HCT116 (cell line): Measurements from ENCODE around the gene STAM2. TPM values are rescaled to one million over a fixed set of nuclear protein-coding genes. Genes with fewer than 3 reads are reported as not detected.

Source experiments
- ATAC-seq: fragments of 200-7000 bp; cut with Tn5 transposase; 2 replicates; pipeline ENCODE4 v1.9.1; 2020; ENCODE audit warnings: mild to moderate bottlenecking, moderate library complexity
- BruUV-seq: library from RNA; stranded (reverse); fragments of 400-500 nt; replicated peaks from 2 replicates; lab custom pipeline; 2021; lab: Mats Ljungman, UMichigan
- CTCF ChIA-PET: fragments of 300-600 bp; sonication (Branson Sonifier 250); formaldehyde crosslinking; loops from one replicate; lab custom pipeline; 2021; ENCODE audit warnings: antibody characterized with exemption; lab: Charles Lee
- POLR2A ChIA-PET: fragments of 300-600, 350-600 bp; sonication (Branson Sonifier 250); formaldehyde crosslinking; loops from one replicate; lab custom pipeline; 2021; ENCODE audit warnings: antibody characterized with exemption; lab: Charles Lee
- RAD21 ChIA-PET, 2 experiments: fragments of 300-600 bp; sonication (Branson Sonifier 250); formaldehyde crosslinking; loops; one replicate each; lab custom pipeline; 2023; ENCODE audit warnings: low total read pairs in 2 of 2; ENCODE audit not compliant: uncharacterized antibody in 2 of 2, unreplicated experiment in 2 of 2, low non-redundant PET in 1 of 2; lab: Charles Lee
- DNase-seq: peaks from one replicate; pipeline ENCODE4 v3.0.0-alpha.2; 2010; ENCODE audit warnings: low read depth, low spot score
- H2AFZ ChIP-seq: fragments of 200-600 bp; shearing (Covaris generic), sonication (generic); 2 replicates; pipeline ENCODE4 v1.6.1; 2017; ENCODE audit warnings: low read depth, mixed run types, mixed read lengths, antibody characterized with exemption, low read length; ENCODE audit not compliant: poor library complexity, severe bottlenecking
- H3K27ac ChIP-seq: 2 replicates; pipeline ENCODE4 v1.5.1; 2012; ENCODE audit warnings: low read depth, low read length
- H3K27me3 ChIP-seq: fragments of 200-600 bp; sonication (generic); 2 replicates; pipeline ENCODE4 v1.6.1; 2016; ENCODE audit warnings: mixed run types, low read length, mixed read lengths; ENCODE audit not compliant: insufficient read depth
- H3K36me3 ChIP-seq, 2 experiments: fragments of 200-500 bp in 1 of 2; fragments of 200-600 bp in 1 of 2; sonication (Bioruptor generic) in 1 of 2; sonication (generic) in 1 of 2; 2 replicates each; pipeline versions ENCODE4 v1.5.1 to v1.6.1; 2014 to 2016; ENCODE audit warnings: low read length in 2 of 2, inconsistent platforms in 1 of 2, mixed read lengths in 1 of 2, mixed run types in 1 of 2; ENCODE audit not compliant: insufficient read depth in 2 of 2, control insufficient read depth in 1 of 2
- H3K4me1 ChIP-seq, 2 experiments: fragments of 200-600 bp in 1 of 2; sonication (generic) in 1 of 2; 2 replicates each; pipeline versions ENCODE4 v1.5.1 to v1.6.1; 2012 to 2017; ENCODE audit warnings: low read length in 2 of 2, inconsistent platforms in 1 of 2, mild to moderate bottlenecking in 1 of 2, mixed read lengths in 1 of 2, mixed run types in 1 of 2, moderate library complexity in 1 of 2; ENCODE audit not compliant: insufficient read depth in 2 of 2, control insufficient read depth in 1 of 2
- H3K4me2 ChIP-seq: fragments of 200-600 bp; sonication (generic); 2 replicates; pipeline ENCODE4 v1.6.1; 2017; ENCODE audit warnings: mixed run types, low read length, mixed read lengths
- H3K4me3 ChIP-seq, 2 experiments: fragments of 200-600 bp in 1 of 2; sonication (generic) in 1 of 2; replicated peaks in 1 of 2; 2 replicates each; pipeline ENCODE4 v1.5.1; 2011 to 2016; ENCODE audit warnings: low read length in 2 of 2, control low read depth in 1 of 2, low read depth in 1 of 2, mild to moderate bottlenecking in 1 of 2, mixed read lengths in 1 of 2, mixed run types in 1 of 2
- H3K79me2 ChIP-seq: fragments of 200-600 bp; sonication (generic); 2 replicates; pipeline ENCODE4 v1.6.1; 2017; ENCODE audit warnings: mild to moderate bottlenecking, mixed run types, low read length, moderate library complexity, mixed read lengths; ENCODE audit not compliant: insufficient read depth
- H3K9ac ChIP-seq: fragments of 200-600 bp; sonication (generic); 2 replicates; pipeline ENCODE4 v1.6.1; 2016; ENCODE audit warnings: low read length, mixed read lengths
- H3K9me2 ChIP-seq: fragments of 200-600 bp; sonication (generic), shearing (Covaris generic); 2 replicates; pipeline ENCODE4 v1.6.1; 2017; ENCODE audit warnings: mixed run types, mild to moderate bottlenecking, moderate library complexity; ENCODE audit not compliant: insufficient read depth
- H3K9me3 ChIP-seq, 2 experiments: fragments of 200-500 bp in 1 of 2; fragments of 200-600 bp in 1 of 2; sonication (Bioruptor generic) in 1 of 2; sonication (generic) in 1 of 2; 2 replicates each; pipeline ENCODE4 v1.6.1; 2014 to 2017; ENCODE audit warnings: low read length in 2 of 2, mixed read lengths in 2 of 2, inconsistent platforms in 1 of 2, low read depth in 1 of 2, mild to moderate bottlenecking in 1 of 2, mixed run types in 1 of 2, moderate library complexity in 1 of 2; ENCODE audit not compliant: control insufficient read depth in 1 of 2, insufficient read depth in 1 of 2
- H4K20me1 ChIP-seq: fragments of 200-600 bp; sonication (generic), shearing (Covaris generic); 2 replicates; pipeline ENCODE4 v1.6.1; 2017; ENCODE audit warnings: mixed run types, mild to moderate bottlenecking, moderate library complexity; ENCODE audit not compliant: insufficient read depth
- CBX3 ChIP-seq: IDR thresholded peaks from 2 replicates; pipeline ENCODE4 v1.6.1; 2012; ENCODE audit warnings: low read depth
- CEBPB ChIP-seq: IDR thresholded peaks from 2 replicates; pipeline ENCODE4 v1.6.1; 2012; ENCODE audit warnings: low read depth
- EGR1 ChIP-seq: IDR thresholded peaks from 2 replicates; pipeline ENCODE4 v1.6.1; 2012; ENCODE audit warnings: low read depth
- EZH2phosphoT487 ChIP-seq: fragments of 200-600 bp; IDR thresholded peaks from 2 replicates; pipeline ENCODE4 v1.6.1; 2018; ENCODE audit warnings: antibody characterized with exemption, borderline replicate concordance
- FOSL1 ChIP-seq: IDR thresholded peaks from 2 replicates; pipeline ENCODE4 v1.6.1; 2012; ENCODE audit warnings: low read depth
- JUND ChIP-seq: IDR thresholded peaks from 2 replicates; pipeline ENCODE4 v1.6.1; 2012
- POLR2AphosphoS5 ChIP-seq: IDR thresholded peaks from 2 replicates; pipeline ENCODE4 v1.6.1; 2011; ENCODE audit warnings: mild to moderate bottlenecking, low read depth, low read length, moderate library complexity
- RAD21 ChIP-seq: IDR thresholded peaks from 2 replicates; pipeline ENCODE4 v1.6.1; 2012; ENCODE audit warnings: low read depth, mild to moderate bottlenecking
- SP1 ChIP-seq: IDR thresholded peaks from 2 replicates; pipeline ENCODE4 v1.6.1; 2012; ENCODE audit warnings: low read depth
- SRF ChIP-seq: IDR thresholded peaks from 2 replicates; pipeline ENCODE4 v1.6.1; 2012; ENCODE audit warnings: low read depth
- TCF7L2 ChIP-seq: IDR thresholded peaks from 2 replicates; pipeline ENCODE4 v1.7.0; 2011; ENCODE audit warnings: borderline replicate concordance, inconsistent platforms; ENCODE audit not compliant: insufficient read depth, insufficient read length; ENCODE audit errors: extremely low read depth
- YY1 ChIP-seq: IDR thresholded peaks from 2 replicates; pipeline ENCODE4 v1.6.1; 2011; ENCODE audit warnings: low read length, low read depth, moderate library complexity, mild to moderate bottlenecking; ENCODE audit not compliant: insufficient replicate concordance; ENCODE audit errors: extremely low read depth
- intact Hi-C: fragments of 100-400 bp; cut with micrococcal nuclease; formaldehyde crosslinking; loops from 2 replicates; pipeline ENCODE4 v1.10.0; 2022
- total RNA-seq: library from RNA; stranded (reverse); gene quantifications from one replicate; pipeline ENCODE4 v1.2.1, GENCODE V29; 2021; ENCODE audit not compliant: unreplicated experiment
- TF ChIP-seq, protein P1 (sequence below): IDR thresholded peaks from 2 replicates; pipeline ENCODE4 v1.6.1; 2012

STAM2 gene
- total RNA-seq, 1 experiment from 2014 or later: 19.2 TPM

DNA sequence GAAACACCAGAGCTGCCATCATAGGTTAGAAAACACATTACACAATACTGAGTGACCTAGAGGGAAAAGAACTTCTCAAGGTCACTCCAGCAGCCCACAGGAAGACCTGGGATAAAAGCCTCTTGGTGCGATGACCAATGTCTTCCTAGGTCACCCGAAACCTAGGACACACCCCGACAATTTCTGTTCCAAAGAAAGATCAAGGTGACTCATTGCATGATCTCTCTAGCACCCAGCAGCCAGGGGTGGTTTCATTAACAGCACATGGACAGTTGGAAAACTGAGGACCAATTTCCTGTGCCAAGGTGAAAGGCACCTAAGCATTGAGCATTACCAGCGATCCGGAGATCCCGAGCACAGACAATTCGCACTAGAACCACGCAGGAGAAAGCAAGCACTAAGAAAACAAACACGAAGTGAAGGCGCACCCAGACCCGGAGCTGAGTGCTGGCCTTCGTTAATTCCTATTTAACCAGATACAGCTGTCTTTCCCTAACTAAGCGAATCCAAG is 78.2 kb downstream of the STAM2 start:
- Histone ChIP-seq H3K4me1 (peaks cover 0 to 21% of the 10 kb centered on the region in 2 experiments; a peak in 2 of 4 replicates), H3K4me3 (peak overlapping the region; percentile 42 to 58), H4K20me1 (no peaks in the 10 kb centered on the region), H3K9me3 (no peaks in the 10 kb centered on the region), H3K36me3 (no peaks in the 10 kb centered on the region), H2AFZ (peak overlapping the region; percentile 29), H3K9me2 (no peaks in the 10 kb centered on the region), H3K79me2 (no peaks in the 10 kb centered on the region), H3K4me2 (peak overlapping the region; percentile 80), H3K9ac (peak overlapping the region; percentile 44), H3K27ac (no peak overlapping the region), H3K27me3 (no peaks in the 10 kb centered on the region)
- POLR2A ChIA-PET: no interaction called here
- RAD21 ChIA-PET: no interaction called here
- TF ChIP-seq RAD21 (no peak), YY1 (no peak), CBX3 (no peak), SP1 (no peak), TCF7L2 (peak; percentile 55), SRF (no peak), FOSL1 (peak; percentile 38; the same call in 1 of the 2 replicates), JUND (0 out of 2 replicates have a peak, but pooled peaks have one; percentile 24), POLR2AphosphoS5 (0 out of 2 replicates have a peak, but pooled peaks have one; percentile 18), EZH2phosphoT487 (no peak), CEBPB (0 out of 2 replicates have a peak, but pooled peaks have one; percentile 22), EGR1 (no peak)
- TF ChIP-seq, protein P1, sequence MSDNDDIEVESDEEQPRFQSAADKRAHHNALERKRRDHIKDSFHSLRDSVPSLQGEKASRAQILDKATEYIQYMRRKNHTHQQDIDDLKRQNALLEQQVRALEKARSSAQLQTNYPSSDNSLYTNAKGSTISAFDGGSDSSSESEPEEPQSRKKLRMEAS: 0 out of 2 replicates have a peak, but pooled peaks have one; percentile 32
- BruUV-seq: no TSS peak
- peak; percentile 13 for DNase-seq
- peak; percentile 43 for ATAC-seq
- intact Hi-C loops: no loop called here
- CTCF ChIA-PET: no interaction called here
